GM18517 (cell line): ENCODE data around the gene PADI1.

ENCODE experiments used
- ATAC-seq: cut with Tn5 transposase; IDR thresholded peaks from one replicate; pipeline ENCODE4 v1.9.1; 2021; ENCODE audit warnings: mild to moderate bottlenecking, moderate library complexity; ENCODE audit not compliant: unreplicated experiment

The PADI1 gene

GRCh38 chr1:17196496-17197185, 8.3 kb upstream of the PADI1 start:
- ATAC-seq, result no peak

GRCh38 chr1:17197696-17198095, 7.2 kb upstream of the PADI1 start:
- no peak for ATAC-seq

GRCh38 chr1:17198476-17199258, 6.3 kb upstream of the PADI1 start:
- no peak for ATAC-seq

GRCh38 chr1:17199267-17200044, 5.5 kb upstream of the PADI1 start:
- ATAC-seq, result no peak

GRCh38 chr1:17200246-17200645, 4.7 kb upstream of the PADI1 start:
- ATAC-seq, result no peak

GRCh38 chr1:17200756-17201155, 4.2 kb upstream of the PADI1 start:
- ATAC-seq, result no peak

GRCh38 chr1:17201201-17202021, 3.5 kb upstream of the PADI1 start:
- no peak for ATAC-seq

GRCh38 chr1:17205652-17206051, 724 bp downstream of the PADI1 start:
- no peak for ATAC-seq

- ATAC-seq, result no peak
Observed at GRCh38 chr1:17206196-17206595, 1.3 kb downstream of the PADI1 start.

- ATAC-seq, result no peak
Observed at GRCh38 chr1:17207046-17207445, 2.1 kb downstream of the PADI1 start.

- ATAC-seq, result no peak
Observed at GRCh38 chr1:17207540-17207939, 2.6 kb downstream of the PADI1 start.

- ATAC-seq, result no peak
Observed at GRCh38 chr1:17207966-17208418, 3.1 kb downstream of the PADI1 start.

GRCh38 chr1:17208546-17208945, 3.6 kb downstream of the PADI1 start:
- ATAC-seq, result no peak

- no peak for ATAC-seq
Observed at GRCh38 chr1:17209430-17209829, 4.5 kb downstream of the PADI1 start.

GRCh38 chr1:17210176-17210575, 5.2 kb downstream of the PADI1 start:
- ATAC-seq, result no peak

- ATAC-seq, result no peak
Observed at GRCh38 chr1:17211377-17211776, 6.4 kb downstream of the PADI1 start.

- no peak for ATAC-seq
Observed at GRCh38 chr1:17212009-17212408, 7.1 kb downstream of the PADI1 start.

- no peak for ATAC-seq
Observed at GRCh38 chr1:17212487-17213121, 7.7 kb downstream of the PADI1 start.

GRCh38 chr1:17213148-17213781, 8.3 kb downstream of the PADI1 start:
- ATAC-seq, result no peak

GRCh38 chr1:17213782-17214148, 8.8 kb downstream of the PADI1 start:
- ATAC-seq, result no peak
